Astrocyte of the cerebellum (primary cell): Measurements from ENCODE around the gene CYP27C1.

Experiments used
- DNase-seq: peaks from one replicate; pipeline ENCODE4 v3.0.0-alpha.2; 2011; ENCODE audit warnings: low read depth
- H3K4me3 ChIP-seq: 2 replicates; pipeline ENCODE4 v1.5.1; 2011; ENCODE audit warnings: mild to moderate bottlenecking, low read depth, low read length, moderate library complexity
- in situ Hi-C: cut with HindIII; loops from 2 replicates; pipeline ENCODE4 v1.10.0; 2017; ENCODE audit warnings: low sequenced_read_pairs
- TF ChIP-seq, protein P1 (sequence below): IDR thresholded peaks from 2 replicates; pipeline ENCODE4 v1.5.1; 2012; ENCODE audit warnings: low read length, low read depth, moderate library complexity, mild to moderate bottlenecking; ENCODE audit errors: missing control alignments

The CYP27C1 gene

DNA sequence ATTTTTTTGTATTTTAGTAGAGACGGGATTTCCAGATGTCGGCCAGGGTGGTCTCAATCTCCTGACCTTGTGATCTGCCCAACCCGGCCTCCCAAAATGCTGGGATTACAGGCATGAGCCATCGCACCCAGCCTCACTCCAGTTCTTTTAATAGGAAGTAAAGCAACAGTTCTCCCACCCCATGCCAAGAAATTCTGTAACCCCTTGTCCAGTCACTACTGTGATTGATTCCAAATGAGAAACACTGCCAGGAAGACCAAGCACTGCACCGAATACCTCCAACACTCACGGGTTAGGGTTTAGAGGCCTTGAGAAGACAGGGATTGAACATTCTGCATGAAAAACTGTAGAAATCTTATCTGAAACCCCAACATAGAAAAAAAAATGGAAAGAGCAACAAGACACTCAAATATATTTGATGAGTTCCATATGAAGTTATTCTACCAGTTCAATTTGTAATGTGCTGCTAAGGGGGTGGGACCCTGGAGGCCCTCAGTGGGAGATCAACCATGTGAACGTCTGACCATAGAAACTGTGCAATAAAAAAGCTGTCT is 65.0 kb downstream of the CYP27C1 start:
- H3K4me3 ChIP-seq, result no peak overlapping the region
- peak; percentile 63 for DNase-seq
- TF ChIP-seq, protein P1, sequence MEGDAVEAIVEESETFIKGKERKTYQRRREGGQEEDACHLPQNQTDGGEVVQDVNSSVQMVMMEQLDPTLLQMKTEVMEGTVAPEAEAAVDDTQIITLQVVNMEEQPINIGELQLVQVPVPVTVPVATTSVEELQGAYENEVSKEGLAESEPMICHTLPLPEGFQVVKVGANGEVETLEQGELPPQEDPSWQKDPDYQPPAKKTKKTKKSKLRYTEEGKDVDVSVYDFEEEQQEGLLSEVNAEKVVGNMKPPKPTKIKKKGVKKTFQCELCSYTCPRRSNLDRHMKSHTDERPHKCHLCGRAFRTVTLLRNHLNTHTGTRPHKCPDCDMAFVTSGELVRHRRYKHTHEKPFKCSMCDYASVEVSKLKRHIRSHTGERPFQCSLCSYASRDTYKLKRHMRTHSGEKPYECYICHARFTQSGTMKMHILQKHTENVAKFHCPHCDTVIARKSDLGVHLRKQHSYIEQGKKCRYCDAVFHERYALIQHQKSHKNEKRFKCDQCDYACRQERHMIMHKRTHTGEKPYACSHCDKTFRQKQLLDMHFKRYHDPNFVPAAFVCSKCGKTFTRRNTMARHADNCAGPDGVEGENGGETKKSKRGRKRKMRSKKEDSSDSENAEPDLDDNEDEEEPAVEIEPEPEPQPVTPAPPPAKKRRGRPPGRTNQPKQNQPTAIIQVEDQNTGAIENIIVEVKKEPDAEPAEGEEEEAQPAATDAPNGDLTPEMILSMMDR, result no peak
- in situ Hi-C loops, result no loop called here

DNA sequence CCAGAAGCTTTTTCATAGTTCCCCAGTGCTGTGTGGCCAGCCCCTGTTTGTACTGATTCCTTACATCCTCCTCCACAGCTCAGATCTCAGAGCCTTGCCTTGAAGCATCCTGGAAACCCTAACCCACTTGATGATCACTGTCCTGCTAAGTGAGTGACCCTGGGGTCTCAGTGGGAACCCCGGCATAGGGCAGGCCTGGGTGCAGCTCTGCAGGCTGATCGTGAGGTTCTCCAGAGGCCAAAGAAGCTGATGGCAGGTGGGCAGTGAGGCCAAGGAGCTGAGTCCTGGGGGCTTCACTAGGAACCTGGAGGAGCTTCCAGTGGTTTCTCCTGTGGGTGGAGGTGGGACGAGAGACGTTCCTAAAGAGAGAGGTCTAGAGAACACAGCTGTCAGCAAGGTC is 65.7 kb downstream of the CYP27C1 start:
- no peak for DNase-seq
- TF ChIP-seq, protein P1, result no peak
- H3K4me3 ChIP-seq, result no peak overlapping the region
- in situ Hi-C loops, result loop anchor here (5.0 kb wide), 1 partner anchor 57 kb away; no protein-coding TSS in a partner anchor

DNA sequence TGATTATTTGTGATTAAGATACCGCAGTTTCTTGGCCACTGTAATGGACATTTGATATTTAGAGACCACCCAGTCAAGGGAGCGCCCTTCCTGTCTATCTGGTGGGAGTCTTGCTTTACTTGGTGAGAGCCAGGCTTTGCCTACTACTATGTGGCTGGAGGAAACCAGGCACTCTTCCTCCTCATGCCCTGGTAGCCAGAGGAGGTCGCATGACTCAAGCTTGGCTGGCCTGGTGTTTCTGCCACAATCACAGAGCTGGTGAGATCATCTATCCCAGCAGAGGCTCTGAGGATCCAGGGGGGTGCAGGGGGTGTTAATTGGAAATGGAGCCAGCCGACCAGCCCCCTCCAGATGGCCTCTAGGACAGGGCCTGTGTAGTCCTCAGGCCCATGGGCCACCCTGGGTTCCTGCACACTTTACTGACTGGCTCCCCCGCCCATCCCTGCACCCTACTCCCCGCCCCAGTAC is 66.4 kb downstream of the CYP27C1 start:
- H3K4me3 ChIP-seq, result no peak overlapping the region
- in situ Hi-C loops, result loop anchor here (5.0 kb wide), 1 partner anchor 56 kb away; no protein-coding TSS in a partner anchor
- peak; percentile 63 for DNase-seq
- TF ChIP-seq, protein P1, result no peak

DNA sequence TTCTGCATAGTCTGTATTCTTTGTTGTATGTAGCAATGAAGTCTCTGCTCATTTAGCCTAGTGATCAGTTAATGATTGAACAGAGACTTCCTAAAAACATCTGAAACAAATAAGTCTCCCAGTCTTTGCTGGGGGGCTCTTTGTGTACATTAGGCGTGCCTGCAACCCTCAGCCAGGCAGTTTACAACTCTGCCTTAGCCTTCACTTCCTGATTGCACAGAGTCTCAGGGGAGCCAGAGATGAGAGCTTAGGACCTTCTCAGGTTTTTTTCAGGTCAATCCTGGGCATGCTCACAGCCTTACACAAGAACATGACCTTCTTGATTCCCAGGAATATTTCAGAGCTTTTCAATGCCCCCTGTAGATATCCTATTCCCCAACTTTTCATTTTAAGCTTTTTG is 69.1 kb downstream of the CYP27C1 start:
- in situ Hi-C loops, result loop anchor here (5.0 kb wide), 1 partner anchor 54 kb away; no protein-coding TSS in a partner anchor
- H3K4me3 ChIP-seq, result no peak overlapping the region
- no peak for DNase-seq
- TF ChIP-seq, protein P1, result no peak

DNA sequence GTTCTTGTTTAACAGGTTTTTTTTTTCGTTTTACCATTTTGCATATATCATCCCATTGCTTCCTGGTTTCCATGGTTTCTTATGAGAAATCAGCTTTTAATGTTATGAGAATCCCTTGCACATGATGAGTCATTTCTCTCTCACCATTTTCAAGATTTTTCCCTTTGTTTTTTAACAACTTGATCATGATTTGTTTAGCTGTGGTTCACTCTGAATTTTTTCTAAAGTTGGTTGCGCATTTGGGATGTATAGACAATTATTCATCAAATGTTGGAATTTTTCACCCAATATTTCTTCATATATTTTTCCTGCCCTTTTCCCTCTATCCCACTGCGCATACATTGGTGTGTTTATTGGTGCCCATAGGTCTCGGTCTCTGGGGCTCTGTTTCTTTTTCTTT is 70.7 kb downstream of the CYP27C1 start:
- TF ChIP-seq, protein P1, result no peak
- no peak overlapping the region for H3K4me3 ChIP-seq
- DNase-seq, result peak; percentile 85
- in situ Hi-C loops, result no loop called here

DNA sequence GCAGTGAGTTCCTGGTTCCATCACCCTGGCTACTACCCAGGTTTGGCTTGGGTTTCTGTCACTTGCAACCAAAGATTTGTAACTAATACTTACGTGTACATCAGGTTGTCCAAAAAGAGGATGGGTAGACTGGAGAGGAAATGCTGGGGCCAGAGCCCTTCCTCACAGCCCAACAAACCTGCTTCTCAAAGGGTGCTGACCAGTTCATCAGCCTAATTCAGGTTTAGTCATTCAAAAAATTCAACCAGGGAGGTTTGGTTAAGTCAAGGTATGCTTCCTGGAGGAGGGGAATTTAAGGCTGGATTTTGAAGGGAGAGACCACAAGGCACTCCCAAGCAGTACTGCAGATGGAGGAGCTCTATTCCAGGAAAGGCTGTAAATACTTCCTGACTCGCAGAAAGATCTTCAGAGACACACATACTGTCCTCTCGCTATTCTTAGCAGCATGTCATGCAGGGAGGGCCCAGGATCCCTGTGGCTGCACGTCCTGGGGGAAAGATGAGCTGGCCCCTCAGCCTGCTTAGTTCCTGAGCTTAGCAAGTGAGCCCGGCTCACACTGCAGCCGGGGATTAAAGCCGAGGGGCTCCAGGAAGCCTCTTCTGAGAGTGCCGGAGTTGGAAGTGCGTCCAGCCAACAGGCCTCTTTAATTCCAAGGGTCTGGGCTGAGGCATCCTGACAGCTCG is 73.1 kb downstream of the CYP27C1 start:
- no peak for DNase-seq
- H3K4me3 ChIP-seq, result no peak overlapping the region
- TF ChIP-seq, protein P1, result no peak
- in situ Hi-C loops, result no loop called here
